GM18909 (cell line): Measurements from ENCODE around the gene ITPRID2.

ENCODE experiments used
- ATAC-seq: cut with Tn5 transposase; IDR thresholded peaks from one replicate; pipeline ENCODE4 v1.9.1; 2021; ENCODE audit warnings: mild to moderate bottlenecking; ENCODE audit not compliant: unreplicated experiment, poor library complexity

Gene ITPRID2

DNA sequence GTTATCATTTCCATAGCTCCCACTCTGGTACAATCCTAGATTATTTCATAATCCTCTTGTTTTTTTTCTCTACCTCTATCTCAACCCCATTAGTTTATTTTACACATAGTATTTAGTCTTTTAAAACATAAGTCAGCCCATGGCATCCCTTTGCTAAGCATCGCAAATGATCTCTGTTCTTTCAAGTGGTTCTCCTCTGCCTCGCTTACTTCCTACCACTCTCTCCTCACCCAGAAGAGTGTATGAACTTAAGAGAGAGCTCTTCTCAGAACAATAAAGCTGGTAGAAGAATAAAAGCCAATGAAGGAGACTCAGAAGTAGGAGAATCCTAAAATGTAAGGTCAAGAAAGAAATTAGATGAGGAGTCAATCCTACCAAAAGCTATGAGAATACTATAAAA is 12.2 kb upstream of the ITPRID2 start:
- ATAC-seq: no peak

DNA sequence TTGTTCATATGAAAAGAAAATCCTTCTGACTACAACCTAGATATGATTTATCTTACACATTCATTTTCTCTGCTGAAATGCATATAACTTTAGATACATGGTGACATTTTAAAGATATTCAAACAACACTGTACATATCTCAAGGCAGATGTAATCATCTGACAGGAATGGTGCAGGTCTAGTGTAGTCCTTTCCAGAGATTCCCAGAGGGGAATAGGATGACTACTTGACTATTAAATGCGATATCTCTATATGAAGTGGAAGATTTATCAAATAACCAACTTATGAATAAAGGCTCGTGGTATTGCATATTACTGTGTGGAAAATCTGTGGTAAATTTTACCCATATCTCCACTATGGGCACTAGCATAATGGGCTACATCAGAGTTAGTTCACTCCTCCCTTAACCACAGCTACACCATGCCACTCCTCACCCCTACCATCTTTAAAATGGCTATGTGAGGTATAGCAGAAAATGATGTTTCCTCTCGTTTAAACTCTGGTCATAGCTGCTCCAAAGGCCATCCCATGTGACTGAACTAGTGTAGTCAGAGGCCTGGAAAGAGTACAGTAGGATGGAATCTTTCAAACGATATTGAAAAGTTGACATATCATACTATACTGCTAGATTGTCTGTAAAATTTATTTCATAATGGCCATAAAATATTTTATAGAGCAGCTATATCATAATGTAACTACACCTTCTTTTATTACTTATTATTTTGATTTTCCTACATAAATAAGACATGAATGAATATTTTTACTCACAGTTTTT is 9.1 kb upstream of the ITPRID2 start:
- no peak for ATAC-seq

DNA sequence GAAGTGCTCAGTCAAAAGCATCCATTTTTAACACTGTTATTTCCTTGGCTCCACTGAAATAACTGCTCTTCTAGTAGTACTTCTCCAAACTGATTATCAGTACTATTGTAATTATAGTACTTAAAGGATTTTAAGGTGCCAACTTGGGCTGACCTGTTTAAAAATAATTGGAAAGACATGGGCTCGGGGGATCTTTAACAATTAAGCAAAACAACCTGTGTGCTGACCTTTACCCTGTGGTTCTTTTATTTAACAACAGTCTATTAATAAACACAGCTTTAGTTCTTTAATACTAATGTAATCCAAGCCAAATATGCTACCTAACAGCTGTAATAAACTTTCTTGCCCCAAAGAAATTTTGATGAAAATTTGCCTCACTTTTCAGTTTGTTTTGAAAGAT is 6.9 kb upstream of the ITPRID2 start:
- no peak for ATAC-seq

DNA sequence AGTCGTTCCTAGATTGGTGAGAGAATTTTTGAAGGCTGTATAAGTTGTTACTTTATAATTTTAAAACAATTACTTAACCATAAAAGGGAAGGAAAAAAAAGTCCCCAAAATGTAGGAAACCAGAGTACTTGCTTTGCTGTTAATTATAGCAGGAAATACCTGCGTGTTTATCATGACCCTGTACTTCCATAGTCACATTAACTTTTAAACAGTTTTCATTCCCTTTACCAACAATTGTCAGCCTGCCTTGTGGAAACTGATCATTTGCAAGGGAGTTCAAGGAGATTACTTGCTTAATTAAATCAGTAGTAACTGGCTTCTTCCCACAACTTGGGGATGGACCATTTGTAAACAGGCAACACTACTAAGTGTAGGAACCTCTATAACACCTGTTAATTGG is 6.4 kb upstream of the ITPRID2 start:
- ATAC-seq: no peak

DNA sequence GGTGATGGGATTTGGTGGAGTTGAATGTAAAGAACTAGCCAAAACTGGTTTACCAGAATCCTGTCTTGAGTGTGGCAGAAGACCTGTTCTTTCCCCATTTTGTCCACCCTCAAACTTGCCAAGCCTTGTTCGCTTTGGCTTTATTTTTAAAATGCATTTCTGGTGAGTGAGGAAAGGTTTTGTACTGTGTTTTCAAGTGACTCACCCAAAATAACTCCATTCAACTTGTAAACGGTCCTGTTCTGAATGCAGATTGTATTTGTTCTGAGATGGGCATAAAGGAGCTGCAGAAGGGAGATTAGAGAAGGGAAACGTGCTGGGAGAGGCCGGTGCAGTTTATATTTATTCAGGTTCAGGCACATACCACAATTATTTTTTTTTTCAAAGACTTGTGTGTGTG is 5.3 kb upstream of the ITPRID2 start:
- no peak for ATAC-seq

DNA sequence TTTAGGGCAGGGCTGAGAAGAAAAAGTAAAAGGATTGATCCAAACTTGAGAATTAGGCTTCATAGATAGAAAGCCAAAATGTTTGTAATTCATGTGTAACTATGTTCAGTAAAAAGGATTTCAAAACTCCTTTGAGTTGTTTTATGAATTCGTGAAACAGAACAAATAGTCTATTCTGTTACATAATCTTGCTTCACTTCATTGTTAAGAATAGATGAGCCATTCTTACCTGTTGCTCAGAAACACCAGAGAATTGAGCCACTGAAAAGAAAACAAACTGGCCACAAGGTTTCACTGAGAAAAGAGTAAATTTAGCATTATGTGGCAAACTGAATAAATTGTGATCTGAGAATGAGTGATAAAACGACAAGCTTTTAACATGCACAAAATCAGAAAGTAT is 4.5 kb upstream of the ITPRID2 start:
- ATAC-seq: no peak

DNA sequence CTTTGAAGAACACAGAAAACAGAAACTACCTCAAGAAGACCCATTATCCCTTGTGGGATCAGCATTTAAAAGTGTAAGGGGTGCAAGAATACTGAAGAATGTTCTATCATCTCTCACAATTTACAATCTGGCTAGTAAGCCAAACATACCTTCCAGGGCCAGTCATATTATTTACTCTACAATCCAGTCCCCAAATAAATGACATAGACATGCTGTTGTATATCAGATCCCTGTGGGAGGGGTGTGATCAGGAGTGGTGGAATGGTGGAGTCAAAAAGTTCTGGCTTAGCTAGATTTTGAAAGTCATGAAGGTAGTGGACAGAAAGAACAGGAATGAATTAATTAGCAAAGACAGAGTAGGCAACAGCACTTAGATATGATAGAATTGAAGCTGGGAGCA is 1.8 kb upstream of the ITPRID2 start:
- no peak for ATAC-seq

DNA sequence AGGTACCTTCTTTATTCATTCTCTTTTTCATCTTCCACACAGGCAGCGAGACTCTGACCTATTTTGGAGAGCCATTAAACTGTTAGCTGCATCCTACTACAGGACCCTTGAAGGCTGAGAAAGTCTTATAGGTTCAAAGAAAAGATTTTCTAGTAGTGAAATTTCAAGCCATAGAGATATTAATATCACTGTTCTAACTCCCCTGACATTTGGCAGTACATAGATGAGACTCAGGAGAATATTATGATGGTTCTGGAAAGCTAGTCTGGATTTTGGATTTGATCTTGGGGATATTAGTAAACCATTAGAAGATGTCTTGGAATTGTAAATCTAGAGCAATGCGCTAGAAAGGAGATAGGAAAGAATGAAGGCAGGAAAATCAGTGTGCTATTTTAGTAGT is 1.3 kb upstream of the ITPRID2 start:
- ATAC-seq: no peak

DNA sequence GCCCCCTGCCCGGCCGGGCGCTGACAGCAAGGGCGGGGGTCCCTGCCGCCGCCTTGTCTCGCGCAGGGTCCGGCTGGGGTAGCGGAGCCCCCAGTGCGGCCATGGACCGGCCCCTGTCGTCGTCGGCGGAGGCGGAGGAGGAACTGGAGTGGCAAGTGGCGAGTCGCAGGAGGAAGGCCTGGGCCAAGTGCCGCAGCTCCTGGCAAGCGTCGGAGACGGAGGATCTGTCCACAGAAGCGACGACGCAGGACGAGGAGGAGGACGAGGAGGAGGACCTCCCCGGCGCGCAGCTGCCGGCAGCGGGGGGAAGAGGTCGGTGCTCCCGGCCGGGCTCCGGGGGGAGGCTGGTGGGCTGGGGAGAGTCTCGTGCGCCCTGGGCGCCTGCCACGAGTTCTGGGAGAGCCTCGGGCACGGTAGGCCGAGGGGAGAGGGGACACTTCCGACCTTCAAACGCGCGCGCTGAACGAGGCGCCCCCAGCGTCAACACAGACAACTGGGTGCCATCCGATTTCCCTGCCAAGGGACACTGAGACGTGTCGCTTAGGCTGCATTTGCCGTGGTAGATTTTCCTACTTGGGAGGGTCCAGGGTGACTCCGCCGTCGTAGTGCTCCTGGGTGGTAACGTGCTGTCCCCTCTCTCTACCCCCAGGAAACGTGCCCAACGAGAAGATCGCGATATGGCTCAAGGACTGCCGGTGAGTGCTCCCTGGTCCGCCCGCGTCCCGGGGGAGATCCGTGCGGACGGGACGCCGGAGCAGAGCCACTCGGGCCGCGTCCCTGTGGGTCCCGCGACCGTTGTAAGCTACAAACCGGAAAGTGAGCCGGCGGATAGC is 652 bp downstream of the ITPRID2 start:
- peak; percentile 62 for ATAC-seq

DNA sequence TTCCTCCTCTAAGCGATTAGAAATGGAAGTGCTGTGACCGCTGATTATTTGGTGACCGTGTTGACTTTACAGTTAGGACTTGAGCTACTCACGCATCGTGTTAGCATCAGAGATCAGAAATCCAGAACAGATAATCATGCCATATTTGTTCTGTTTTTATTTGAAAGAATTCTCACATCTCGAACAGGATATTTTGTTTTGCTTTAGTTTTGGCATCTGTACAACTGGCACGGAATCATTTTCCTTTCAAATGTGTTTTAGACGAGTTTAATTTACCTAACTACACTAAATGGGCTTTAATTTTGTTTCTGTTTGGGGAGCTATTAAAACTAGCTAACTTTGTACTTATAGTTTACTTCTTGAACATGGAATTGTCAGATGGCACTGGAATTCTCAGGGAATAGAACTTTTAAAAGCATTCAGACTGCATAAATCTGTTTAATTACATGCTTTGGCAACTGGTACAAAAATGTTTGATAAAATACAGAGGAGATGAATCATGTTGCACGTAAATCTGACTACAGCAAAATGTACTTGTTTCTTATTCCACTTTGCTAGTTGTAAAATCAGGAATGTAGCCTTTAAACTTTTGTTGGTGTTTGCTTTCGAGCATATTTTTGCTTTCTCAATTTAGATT is 1.4 kb downstream of the ITPRID2 start:
- ATAC-seq: no peak

DNA sequence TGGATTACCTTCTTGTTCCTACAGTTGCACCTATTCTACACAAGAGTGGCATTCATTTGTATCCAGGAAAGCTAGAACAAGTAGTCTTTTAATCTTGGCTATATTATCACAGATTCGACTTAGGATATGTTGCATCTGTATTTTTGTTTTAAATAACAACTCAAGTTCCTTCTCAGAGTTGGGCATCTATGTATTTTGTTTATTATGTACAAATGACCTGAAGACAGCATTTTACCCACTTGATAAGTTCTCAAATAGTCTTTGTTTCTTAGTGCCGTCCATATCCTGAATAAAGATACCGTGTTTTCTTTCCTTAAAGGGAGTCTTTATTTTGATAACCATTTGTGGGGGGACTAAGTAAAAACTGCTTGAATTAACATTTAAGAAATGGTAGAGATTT is 2.9 kb downstream of the ITPRID2 start:
- no peak for ATAC-seq

DNA sequence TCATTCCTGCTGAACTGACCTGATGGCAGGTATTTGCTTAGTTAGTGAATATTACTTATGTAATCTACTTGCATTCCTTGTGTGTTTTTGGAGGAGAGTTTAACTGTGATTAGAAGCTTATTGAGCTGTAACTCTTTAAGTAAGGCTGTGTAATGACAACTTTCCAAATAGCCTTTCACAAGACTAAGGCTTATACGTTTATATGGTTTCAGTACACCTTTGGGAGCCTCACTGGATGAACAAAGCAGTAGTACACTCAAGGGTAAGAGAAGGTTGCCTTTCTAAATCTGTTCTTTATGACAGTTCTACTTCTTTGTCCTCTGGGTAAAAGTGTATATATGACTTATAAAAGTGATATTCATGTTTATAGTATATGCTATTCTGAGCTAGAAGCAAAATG is 4.3 kb downstream of the ITPRID2 start:
- no peak for ATAC-seq

DNA sequence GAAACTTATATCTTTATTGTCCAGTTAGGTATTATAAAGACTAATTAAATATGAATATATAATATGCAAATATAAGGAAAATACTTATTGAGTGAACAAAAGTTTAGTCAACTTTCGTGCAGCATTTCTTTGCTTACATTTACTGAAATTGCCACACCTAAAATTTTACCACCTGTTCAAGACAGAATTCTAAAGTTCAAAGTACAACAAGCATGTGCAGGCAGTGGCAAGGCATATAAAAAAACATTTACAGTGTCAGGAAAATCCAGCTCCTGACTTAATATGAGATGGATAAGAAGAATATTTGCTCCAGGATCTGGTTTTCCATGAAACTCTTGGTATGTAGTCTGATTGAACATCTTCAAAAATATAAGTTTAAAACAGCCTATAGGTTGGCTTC is 4.8 kb downstream of the ITPRID2 start:
- ATAC-seq: no peak

DNA sequence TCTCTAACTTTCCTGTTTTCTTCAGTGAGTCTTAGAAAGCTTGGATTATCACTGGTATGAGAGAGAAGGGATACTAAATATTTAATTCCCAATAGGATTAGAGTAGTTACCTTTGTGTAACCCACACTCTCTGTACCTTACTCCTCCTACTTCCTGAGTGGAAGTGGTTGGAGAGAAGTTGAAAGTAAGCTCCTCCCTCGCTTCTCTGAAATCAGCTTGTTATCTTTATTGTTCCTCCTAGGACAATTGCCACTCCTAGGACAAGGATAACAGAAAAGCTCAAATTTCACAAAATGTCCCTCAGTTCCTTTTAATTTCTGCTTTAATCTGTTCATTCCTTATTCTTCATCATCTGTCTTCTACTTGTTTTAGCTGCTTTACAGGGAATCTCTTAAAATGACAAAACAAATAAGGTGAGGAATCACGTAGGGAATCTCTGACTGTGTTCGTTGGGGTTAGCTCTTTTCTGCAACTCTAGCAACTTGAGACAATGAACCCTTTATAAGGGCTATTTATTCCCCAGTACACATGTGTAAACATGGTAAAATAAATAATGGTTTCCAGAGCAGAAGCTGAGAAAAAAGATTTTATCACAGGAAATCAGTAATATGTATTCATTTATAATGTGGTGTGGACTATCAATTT is 8.6 kb downstream of the ITPRID2 start:
- no peak for ATAC-seq

DNA sequence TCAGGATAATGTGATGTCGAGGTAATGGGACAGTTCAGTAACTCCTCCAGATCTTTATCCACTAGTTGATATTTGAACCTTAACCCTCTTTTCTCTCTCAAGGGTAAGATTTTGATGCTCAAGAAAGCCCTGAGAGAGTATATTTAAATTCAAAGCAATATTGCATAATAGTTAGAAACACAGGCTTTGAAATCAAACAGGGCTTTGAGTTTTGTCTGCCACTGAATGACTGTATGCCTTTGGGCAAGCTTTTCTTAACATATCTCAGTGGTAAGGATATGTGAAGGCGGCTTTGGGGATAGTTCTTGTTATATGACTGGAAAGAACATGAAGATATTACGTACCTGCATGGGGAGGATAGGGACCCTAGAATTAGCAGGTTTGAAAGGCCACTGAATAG is 11.1 kb downstream of the ITPRID2 start:
- ATAC-seq: no peak

DNA sequence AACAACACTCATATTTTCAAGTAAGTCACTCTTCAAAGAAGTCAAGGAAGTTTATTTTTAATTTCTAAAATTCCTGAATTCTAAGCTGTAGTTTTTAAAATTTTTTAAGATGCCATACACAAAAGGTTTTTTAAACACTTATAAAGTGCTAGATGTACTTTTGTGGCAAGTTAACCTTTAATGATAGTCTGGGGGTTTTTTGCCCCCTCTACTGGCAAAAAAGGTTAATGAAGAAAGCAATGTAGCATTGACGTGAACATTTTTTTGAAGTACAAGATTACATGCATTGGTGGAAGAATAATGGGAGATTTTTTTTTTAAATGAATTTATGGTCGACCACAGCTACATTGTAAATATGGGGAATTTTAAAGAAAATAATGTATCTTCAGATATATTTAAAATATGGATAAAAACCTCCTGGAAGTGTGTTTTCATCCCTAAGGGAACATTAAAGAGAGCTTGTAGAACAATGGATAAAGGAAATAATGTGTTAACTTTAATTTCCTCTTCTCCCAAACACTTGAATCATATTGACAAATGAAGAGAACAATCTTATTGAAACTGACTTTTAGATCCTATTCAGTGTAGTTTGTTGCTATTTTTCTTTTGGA is 12.6 kb downstream of the ITPRID2 start:
- ATAC-seq: peak; percentile 40

DNA sequence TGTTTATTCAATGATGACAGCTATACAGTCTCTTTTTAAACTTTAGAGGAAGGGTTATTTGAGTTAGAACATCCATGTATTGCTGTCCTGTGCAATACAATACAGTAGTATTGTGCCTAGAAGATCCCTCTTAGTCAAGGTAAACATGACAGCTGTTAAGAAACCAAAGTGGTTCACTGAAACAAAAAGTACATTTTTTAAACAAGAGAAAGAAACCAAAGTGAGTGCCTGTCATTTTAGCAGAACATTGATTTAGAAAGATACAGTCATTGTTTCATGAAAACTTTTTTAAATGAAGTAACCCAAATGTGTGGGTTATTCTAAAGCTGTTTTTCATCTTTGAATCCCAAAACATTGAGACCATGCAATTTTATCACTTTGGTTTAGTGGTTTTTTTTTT is 15.5 kb downstream of the ITPRID2 start:
- ATAC-seq: peak; percentile 47

DNA sequence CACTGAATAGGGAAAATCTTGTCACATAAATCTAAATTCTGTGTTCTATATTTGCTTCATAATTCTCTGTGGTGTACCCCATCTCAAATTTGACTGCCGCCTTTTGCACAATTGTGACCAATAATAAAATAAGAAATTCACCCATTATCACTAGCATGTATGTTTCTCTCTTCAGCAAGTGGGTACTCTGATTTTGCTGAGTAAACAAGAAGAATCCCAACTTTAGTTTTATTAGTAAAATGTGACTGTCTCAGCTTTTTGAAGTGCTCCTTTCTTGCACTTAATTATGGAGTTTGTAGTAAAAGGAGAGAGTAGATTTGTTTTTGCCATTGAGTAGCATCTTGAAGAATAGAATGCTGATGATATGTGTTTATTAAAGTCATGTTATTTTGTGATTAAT is 16.1 kb downstream of the ITPRID2 start:
- ATAC-seq: no peak

DNA sequence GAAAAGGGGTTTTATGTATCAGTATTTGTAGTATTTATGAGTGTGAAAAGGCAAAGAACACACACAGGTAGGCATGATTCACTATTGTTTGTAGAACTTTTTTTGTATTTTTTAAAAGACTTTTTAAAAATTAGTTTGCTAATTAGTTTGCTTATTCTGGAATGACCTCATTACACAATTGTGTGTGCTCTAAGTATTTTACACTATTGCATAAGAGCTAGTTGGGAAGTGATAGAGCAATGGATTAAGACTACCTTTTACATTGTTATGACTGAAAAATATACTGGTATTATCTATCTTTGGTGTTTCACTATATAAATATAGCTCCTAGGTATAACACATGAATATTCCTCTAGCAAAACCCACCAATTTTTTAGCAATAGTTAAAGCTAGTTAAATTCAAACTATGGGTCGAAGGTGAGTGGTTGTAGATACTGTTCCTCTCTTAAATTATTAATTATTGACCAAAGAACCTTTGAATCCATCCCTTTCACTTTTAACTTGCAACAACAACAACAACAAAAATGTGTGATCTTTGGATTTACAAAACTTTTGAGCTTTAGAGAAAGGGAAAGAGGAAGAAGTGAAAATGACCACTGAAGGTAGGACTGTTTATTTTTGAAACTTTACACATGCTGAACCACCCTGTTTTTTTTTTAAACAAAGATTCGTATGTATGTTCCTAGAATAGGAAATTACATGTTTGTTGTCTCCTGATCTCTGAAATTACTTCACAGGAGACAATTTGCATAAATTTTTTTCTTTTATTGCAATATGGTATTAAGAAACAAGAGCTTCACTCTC is 18.7 kb downstream of the ITPRID2 start:
- ATAC-seq: peak; percentile 54

DNA sequence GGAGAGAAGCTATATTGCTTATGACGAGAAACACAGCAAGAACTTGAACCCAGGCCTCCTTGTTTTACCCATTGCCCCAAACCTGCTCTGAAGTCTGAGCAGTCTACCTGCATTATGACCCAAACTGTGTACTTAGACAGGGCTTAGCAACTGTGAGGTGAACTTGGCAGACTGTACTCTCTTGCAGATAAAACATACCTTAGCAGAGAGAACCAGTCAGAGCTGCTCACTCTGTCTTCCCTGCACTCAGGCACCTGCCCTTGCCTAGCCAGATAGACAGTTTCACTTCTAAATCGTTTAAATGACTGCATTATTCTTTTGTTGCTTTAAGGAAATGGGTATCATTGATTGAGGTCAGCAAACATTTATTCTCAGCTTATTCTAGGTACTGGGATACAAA is 20.3 kb downstream of the ITPRID2 start:
- ATAC-seq: no peak
